Keratinocyte (primary cell): ENCODE measurements around the gene SUN3. TPM values are rescaled to one million over a fixed set of nuclear protein-coding genes. Genes with fewer than 3 reads are reported as not detected.

Experiments used
- DNase-seq: peaks from one replicate; pipeline ENCODE4 v3.0.0-alpha.2; 2011; ENCODE audit warnings: low read depth, missing footprints, low spot score
- FAIRE-seq: peaks from 2 replicates; lab custom pipeline; 2011; peaks lifted over from hg19 to GRCh38; lab: Jason Lieb, UNC
- H2AFZ ChIP-seq: 2 replicates; pipeline ENCODE4 v1.6.0; 2012; ENCODE audit warnings: low read length, control low read depth, inconsistent platforms; ENCODE audit not compliant: control insufficient read depth
- H3K27ac ChIP-seq: 2 replicates; pipeline ENCODE4 v1.5.1; 2011; ENCODE audit warnings: low read length; ENCODE audit not compliant: control insufficient read depth, insufficient read depth
- H3K27me3 ChIP-seq: 3 replicates; pipeline ENCODE4 v1.6.0; 2011; ENCODE audit warnings: low read length; ENCODE audit not compliant: control insufficient read depth, insufficient read depth; ENCODE audit errors: extremely low read depth
- H3K36me3 ChIP-seq, 2 experiments: 2 replicates in 1 of 2; 3 replicates in 1 of 2; pipeline ENCODE4 v1.5.1; 2011; ENCODE audit warnings: low read length in 2 of 2, mild to moderate bottlenecking in 1 of 2; ENCODE audit not compliant: control insufficient read depth in 2 of 2, insufficient read depth in 2 of 2; ENCODE audit errors: extremely low read depth in 1 of 2
- H3K4me1 ChIP-seq: 3 replicates; pipeline ENCODE4 v1.5.1; 2011; ENCODE audit warnings: low read length; ENCODE audit not compliant: control insufficient read depth, insufficient read depth; ENCODE audit errors: extremely low read depth
- H3K4me2 ChIP-seq: 3 replicates; pipeline ENCODE4 v1.6.0; 2011; ENCODE audit warnings: low read depth, low read length; ENCODE audit not compliant: control insufficient read depth, insufficient read depth; ENCODE audit errors: extremely low read depth
- H3K4me3 ChIP-seq, 3 experiments: fragments of 200-600 bp in 1 of 3; sonication (generic) in 1 of 3; 2 replicates in 2 of 3; 3 replicates in 1 of 3; pipeline ENCODE4 v1.5.1; 2011 to 2016; ENCODE audit warnings: low read length in 3 of 3, mild to moderate bottlenecking in 3 of 3, control low read depth in 2 of 3, inconsistent platforms in 1 of 3, low read depth in 1 of 3, mixed read lengths in 1 of 3, mixed run types in 1 of 3, moderate library complexity in 1 of 3; ENCODE audit not compliant: control insufficient read depth in 2 of 3, insufficient read depth in 2 of 3; ENCODE audit errors: extremely low read depth in 1 of 3
- H3K79me2 ChIP-seq: 2 replicates; pipeline ENCODE4 v1.6.0; 2012; ENCODE audit warnings: low read length; ENCODE audit not compliant: control insufficient read depth, insufficient read depth
- H3K9ac ChIP-seq: 3 replicates; pipeline ENCODE4 v1.6.0; 2011; ENCODE audit warnings: low read length; ENCODE audit not compliant: control insufficient read depth, insufficient read depth; ENCODE audit errors: extremely low read depth
- H3K9me1 ChIP-seq: 3 replicates; pipeline ENCODE4 v1.6.0; 2011; ENCODE audit warnings: low read length; ENCODE audit not compliant: control insufficient read depth, insufficient read depth; ENCODE audit errors: extremely low read depth
- H3K9me3 ChIP-seq: 2 replicates; pipeline ENCODE4 v1.5.1; 2012; ENCODE audit warnings: low read depth, low read length; ENCODE audit not compliant: control insufficient read depth
- H4K20me1 ChIP-seq: 3 replicates; pipeline ENCODE4 v1.6.0; 2011; ENCODE audit warnings: low read length; ENCODE audit not compliant: control insufficient read depth, insufficient read depth; ENCODE audit errors: extremely low read depth
- CTCF ChIP-seq, 3 experiments: IDR thresholded peaks in 1 of 3; conservative IDR thresholded peaks in 1 of 3; optimal IDR thresholded peaks in 1 of 3; 2 replicates in 2 of 3; 3 replicates in 1 of 3; pipeline versions ENCODE3 to v1.5.1; 2011; ENCODE audit warnings: low read length in 3 of 3, mild to moderate bottlenecking in 3 of 3, moderate library complexity in 2 of 3, control low read depth in 1 of 3, inconsistent platforms in 1 of 3; ENCODE audit not compliant: insufficient read depth in 2 of 3; ENCODE audit errors: extremely low read depth in 1 of 3
- EZH2 ChIP-seq: IDR thresholded peaks from one replicate; pipeline ENCODE4 v1.6.1; 2012; ENCODE audit warnings: inconsistent platforms, mild to moderate bottlenecking, low read length, moderate library complexity
- dilution Hi-C: fragments of 300-500 bp; cut with MboI; formaldehyde crosslinking; loops from one replicate; pipeline ENCODE4 v1.7.0; 2020; ENCODE audit warnings: low sequenced_read_pairs; ENCODE audit not compliant: extremely low pct_ligation_motif_present
- polyA plus RNA-seq, 5 experiments: library from polyadenylated mRNA; depleted of rRNA in 3 of 5; stranded (reverse) in 3 of 5; stranded (forward) in 1 of 5; unstranded in 1 of 5; fragments of >200 nt; gene quantifications; 1 replicate in 1 of 5; 2 replicates in 3 of 5; 3 replicates in 1 of 5; pipeline versions ENCODE4 v1.2.1 to v1.2.3, GENCODE V29; 2011 to 2012; ENCODE audit warnings: missing spikeins in 2 of 5, low read depth in 1 of 5, low replicate concordance in 1 of 5

The SUN3 gene
- polyA plus RNA-seq, 1 donor (not counting 4 experiments of a cell fraction or from before 2014, with no cell fraction given): not detected

GRCh38 chr7:47965456-47965855 is 63.5 kb downstream of the SUN3 start:
- no peaks in the 10 kb centered on the region for H3K9me1 ChIP-seq
- H3K4me3 ChIP-seq: no peak overlapping the region
- dilution Hi-C loops: no loop called here
- H3K9me3 ChIP-seq: no peaks in the 10 kb centered on the region
- no peak for TF ChIP-seq CTCF (optimal IDR thresholded peaks at IDR 0.05 in 1 of 3, IDR thresholded peaks at IDR 0.05 in 1 of 3, conservative IDR thresholded peaks at IDR 0.05 in 1 of 3; ENCODE audit: extremely low read depth in 1 of 3, insufficient read depth in 2 of 3, low read length in 3 of 3)
- TF ChIP-seq EZH2: no peak
- DNase-seq (no peak), FAIRE-seq (no peak)
- no peak overlapping the region for H2AFZ ChIP-seq
- H3K27me3 ChIP-seq: no peaks in the 10 kb centered on the region
- H3K4me1 ChIP-seq: no peaks in the 10 kb centered on the region
- H3K79me2 ChIP-seq: no peaks in the 10 kb centered on the region
- no peaks in the 10 kb centered on the region for H4K20me1 ChIP-seq
- no peak overlapping the region for H3K27ac ChIP-seq
- H3K36me3 ChIP-seq: peaks cover 35 to 44% of the 10 kb centered on the region in 2 experiments
- no peak overlapping the region for H3K4me2 ChIP-seq
- H3K9ac ChIP-seq: no peak overlapping the region

DNA sequence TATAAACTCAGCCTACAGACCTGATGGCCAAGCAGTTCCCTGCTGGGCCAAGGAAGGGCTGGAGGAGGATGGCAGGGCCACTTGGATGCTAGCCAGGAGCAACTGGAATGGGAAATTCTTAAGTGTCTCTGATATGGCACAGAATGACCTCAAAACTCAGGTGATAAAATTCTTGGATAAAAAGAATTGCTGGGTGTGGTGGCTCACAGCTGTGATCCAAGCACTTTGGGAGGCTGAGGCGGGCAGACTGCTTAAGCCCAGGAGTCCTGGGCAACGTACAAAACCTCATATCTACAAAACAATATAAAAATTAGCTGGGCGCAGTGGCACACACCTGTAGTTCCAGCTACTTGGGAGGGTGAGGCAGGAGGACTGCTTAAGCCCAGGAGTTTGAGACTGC is 66.6 kb downstream of the SUN3 start:
- peaks cover 25 to 35% of the 10 kb centered on the region in 2 experiments for H3K36me3 ChIP-seq
- TF ChIP-seq EZH2: no peak
- no peak for TF ChIP-seq CTCF (optimal IDR thresholded peaks at IDR 0.05 in 1 of 3, IDR thresholded peaks at IDR 0.05 in 1 of 3, conservative IDR thresholded peaks at IDR 0.05 in 1 of 3; ENCODE audit: extremely low read depth in 1 of 3, insufficient read depth in 2 of 3, low read length in 3 of 3)
- no peak overlapping the region for H3K4me3 ChIP-seq
- DNase-seq: no peak
- H3K4me1 ChIP-seq: no peaks in the 10 kb centered on the region
- no peaks in the 10 kb centered on the region for H3K9me3 ChIP-seq
- no peak overlapping the region for H3K4me2 ChIP-seq
- no peaks in the 10 kb centered on the region for H3K27me3 ChIP-seq
- no peaks in the 10 kb centered on the region for H3K79me2 ChIP-seq
- no peaks in the 10 kb centered on the region for H3K9me1 ChIP-seq
- dilution Hi-C loops: no loop called here
- no peak for FAIRE-seq
- no peak overlapping the region for H3K9ac ChIP-seq
- no peak overlapping the region for H3K27ac ChIP-seq
- H4K20me1 ChIP-seq: no peaks in the 10 kb centered on the region
- no peak overlapping the region for H2AFZ ChIP-seq
